EH (cell line): ENCODE results near the gene DTNA.

ENCODE experiments used
- DNase-seq: peaks from one replicate; pipeline ENCODE4 v3.0.0-alpha.2; 2015; ENCODE audit warnings: low read depth

The DTNA gene

GRCh38 chr18:34936772-34937171 lies 226.7 kb downstream of the DTNA start:
- no peak for DNase-seq

- DNase-seq, result no peak
Observed at GRCh38 chr18:34938090-34938489, 228.0 kb downstream of the DTNA start.
